ENCODE data around the gene WDR5. TPM values are rescaled to one million over a fixed set of nuclear protein-coding genes. Genes with fewer than 3 reads are reported as not detected.

WDR5 gene
- total RNA-seq, 1 donor from 2014 or later: 24.9 TPM

DNA sequence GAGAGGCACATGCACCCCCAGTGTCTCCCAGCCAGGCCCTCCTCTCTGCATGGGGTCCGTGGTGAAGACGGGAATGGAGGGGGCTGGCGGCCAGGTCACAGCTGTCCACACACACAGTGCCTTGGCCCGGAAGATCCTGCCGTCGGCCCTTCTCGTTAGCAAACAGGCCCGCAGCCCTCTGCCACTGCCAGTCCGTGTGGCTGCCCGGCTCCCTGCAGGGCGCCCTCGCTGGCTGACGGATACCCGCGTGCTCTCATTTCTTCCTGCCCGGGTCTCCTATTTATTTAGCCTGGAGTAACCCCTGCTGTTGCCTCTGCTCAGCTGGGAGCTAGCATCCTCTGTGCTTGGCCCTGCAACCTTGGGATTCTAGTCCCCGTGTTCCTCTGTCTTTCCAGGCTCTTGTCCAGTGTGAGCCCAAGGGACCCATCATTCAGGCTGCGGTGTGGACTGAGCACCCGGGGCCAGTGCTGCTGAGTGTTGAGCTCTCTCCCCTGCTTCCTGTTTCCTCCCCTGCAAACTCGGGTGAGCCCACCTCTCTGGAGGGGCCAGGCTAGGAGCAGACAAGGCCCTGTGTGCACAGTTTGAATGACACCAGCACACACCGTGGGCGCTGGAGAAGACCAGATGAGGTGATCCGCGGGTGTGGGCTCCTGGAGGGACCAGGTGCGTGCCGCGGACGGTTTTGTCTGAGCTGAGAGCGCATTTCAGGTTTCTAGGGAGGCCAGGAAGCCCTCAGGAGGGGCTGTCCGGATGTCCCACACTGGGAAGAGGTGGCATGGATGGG lies 43.1 kb downstream of the WDR5 start:
- intact Hi-C loops (cut with DNase I): loop anchor here (10.0 kb wide), 1 partner anchor 146 kb away; the partner anchor contains the start of gene RXRA
- DNase-seq (ENCODE audit: low spot score) (peak; percentile 81), ATAC-seq (peak; percentile 83)

DNA sequence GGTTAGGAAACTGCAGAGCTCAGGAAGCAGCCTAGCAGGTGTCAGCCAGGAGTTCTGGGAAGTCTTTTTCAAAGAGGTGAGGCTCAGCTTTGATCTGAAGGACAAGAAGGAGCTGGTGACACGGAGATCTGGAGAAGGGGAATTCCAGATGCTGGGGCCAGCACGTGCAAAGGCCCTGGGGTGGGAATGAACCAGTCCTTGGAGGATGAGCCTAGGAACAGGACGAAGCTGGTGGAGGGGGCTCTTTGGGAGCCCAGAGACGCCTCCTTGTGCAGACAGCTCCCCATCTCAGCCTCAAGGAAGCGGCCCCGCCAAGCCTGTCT lies 43.7 kb downstream of the WDR5 start:
- ATAC-seq (no peak), DNase-seq (ENCODE audit: low spot score) (no peak)
- intact Hi-C loops (cut with DNase I): loop anchor here (10.0 kb wide), 1 partner anchor 145 kb away; the partner anchor contains the start of gene RXRA

DNA sequence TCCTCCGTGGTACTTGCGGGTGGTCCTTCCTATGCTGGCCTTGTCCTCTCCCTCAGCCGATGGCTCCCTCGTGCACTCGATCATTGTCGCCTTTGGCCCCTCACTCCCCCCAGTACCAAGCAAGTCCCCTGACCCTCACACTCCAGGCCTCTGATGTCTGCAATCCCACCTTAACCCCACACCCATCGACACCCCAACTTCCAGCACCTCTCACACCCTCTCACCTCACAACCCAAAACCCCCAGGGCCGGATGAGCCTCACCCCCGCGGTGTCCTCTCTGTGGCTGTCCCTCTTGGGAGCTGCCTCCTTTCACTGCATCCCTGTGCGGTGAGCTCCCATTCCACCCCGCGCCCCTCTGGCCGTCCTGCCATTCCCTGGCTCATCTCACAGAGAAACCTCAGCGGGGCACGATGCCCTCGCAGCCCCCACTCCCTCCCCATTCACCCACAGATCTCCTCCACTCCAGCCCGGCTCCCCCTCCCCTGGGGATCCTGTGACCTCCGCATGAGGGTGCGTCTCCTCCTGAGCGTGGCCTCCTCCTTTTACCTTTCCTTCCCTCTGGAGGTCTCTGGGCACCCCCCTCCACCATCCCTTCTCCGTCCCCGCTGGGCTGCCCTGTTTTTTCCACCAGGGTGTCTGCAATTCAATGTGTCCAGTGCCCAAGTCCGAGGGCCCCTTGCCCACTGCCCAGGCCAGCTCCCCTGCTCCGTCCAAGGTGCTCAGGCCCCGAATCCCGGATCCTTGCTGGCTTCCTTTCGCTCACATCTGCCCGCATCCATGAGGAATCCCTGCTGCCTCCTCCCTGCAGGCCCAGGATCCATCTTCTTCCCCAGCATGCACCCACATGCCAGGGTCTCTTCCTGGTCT lies 44.3 kb downstream of the WDR5 start:
- intact Hi-C loops (cut with DNase I): loop anchor here (10.0 kb wide), 1 partner anchor 145 kb away; the partner anchor contains the start of gene RXRA
- ATAC-seq (no peak), DNase-seq (ENCODE audit: low spot score) (peak; percentile 54)

DNA sequence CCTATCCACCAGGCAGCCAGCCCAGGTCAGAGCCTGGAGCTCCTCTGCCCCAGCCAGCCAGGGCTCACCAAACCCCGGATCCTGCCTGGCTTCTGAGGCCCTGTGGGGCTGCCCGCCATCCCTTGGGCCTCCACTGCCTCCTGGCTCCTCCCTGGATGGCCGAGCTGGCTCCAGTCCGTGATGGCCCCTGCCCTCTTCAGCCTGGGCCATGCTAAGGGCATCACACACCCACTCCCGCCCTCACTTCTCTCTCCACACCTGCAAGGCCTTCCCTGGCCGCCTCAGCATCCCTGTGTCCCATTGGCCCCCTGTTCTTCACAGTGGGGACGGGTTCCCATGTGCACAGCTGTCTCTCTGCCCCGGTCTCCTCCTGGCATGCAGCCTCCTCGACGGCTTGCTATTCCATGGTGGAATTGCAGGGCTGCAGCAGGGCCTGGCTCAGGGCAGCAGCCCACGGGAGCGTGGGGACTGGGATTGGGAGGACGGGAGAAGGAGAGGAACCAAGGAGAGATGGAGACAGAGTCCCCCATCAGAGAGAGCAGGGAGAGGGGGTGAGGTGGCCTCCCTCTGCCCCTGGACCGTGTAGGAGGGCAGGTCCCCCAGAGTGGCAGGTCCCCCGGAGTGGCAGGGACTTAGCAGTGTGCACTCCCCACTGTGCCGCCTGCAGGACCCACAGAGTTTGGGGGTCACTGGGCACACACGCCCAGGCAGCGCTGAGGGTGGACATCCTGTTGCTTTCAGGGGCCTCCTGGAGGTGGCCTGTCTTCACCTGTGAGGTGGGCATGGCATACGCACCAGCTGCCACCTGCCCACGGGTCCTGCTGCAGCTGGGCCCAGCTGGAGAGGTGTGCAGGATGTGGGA lies 45.1 kb downstream of the WDR5 start:
- intact Hi-C loops (cut with DNase I): no loop called here
- DNase-seq (ENCODE audit: low spot score) (peak; percentile 53), ATAC-seq (no peak)

DNA sequence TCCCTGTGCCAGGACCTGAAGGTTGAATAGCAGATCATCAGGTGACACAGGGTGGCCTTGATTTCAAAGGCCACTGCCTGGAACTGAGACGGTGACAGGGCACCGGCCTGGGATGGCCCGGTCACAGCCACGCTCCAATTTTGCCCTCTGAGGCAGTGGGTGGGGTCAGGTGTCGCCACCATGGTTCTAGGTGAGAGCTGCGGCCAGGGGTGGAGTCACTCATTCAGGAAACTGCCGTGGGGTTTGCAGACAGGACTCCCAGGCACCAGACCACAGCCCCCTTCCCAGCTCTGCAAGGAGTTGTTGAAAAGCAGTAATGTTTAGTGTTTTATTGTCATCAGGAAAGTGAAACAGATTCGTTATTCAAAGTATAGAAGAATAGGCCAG lies 45.8 kb downstream of the WDR5 start:
- peak; percentile 51 for DNase-seq (ENCODE audit: low spot score)
- ATAC-seq: no peak
- intact Hi-C loops (cut with DNase I): no loop called here

DNA sequence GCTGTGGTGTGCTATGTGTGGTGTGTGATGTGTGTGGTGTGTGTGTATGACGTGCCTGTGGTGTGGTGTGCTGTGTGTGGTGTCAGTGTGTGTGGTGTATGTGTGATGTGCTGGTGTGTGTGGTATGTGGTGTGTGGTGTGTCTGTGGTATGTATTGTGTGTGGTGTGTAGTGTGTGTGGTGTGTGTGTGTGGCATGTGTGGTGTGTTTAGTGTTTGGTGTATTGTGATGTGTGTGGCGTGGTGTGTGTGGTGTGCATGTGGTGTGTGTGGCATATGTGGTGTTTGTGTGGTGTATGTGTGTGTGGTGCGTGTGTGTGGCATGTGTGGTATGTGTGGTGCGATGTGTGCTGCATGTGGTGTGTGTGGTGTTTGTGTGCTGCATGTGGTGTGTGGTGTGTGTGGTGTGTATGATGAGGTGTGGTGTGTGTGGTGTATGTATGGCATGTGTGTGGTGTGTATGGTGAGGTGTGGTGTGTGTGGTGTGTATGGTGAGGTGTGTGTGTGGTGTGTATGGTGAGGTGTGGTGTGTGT lies 46.7 kb downstream of the WDR5 start:
- DNase-seq (ENCODE audit: low spot score) (peak; percentile 36), ATAC-seq (peak; percentile 32)
- intact Hi-C loops (cut with DNase I): no loop called here

DNA sequence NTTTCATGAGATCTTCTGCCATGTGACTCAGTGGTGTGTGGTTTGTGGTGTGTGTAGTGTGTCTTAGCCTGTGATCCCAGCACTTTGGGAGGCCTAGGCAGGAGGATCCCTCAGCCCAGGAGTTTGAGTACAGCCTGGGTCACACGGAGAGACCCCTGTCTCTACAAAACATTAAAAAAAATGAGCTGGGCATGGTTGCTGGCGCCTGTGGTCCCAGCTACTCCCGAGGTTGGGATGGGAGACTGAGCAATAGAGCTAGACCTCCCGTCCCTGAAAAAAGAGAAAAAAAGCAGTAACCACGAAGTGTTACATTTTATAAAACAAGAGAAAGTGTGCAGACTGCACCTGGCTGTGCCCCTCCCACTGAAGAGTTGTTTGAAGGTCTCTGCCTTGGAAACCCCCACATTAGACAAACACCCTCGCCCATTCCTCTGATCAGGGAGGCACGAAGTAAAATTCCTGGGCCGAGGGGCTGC lies 49.7 kb downstream of the WDR5 start:
- no peak for ATAC-seq
- peak; percentile 47 for DNase-seq (ENCODE audit: low spot score)
- intact Hi-C loops (cut with DNase I): no loop called here

DNA sequence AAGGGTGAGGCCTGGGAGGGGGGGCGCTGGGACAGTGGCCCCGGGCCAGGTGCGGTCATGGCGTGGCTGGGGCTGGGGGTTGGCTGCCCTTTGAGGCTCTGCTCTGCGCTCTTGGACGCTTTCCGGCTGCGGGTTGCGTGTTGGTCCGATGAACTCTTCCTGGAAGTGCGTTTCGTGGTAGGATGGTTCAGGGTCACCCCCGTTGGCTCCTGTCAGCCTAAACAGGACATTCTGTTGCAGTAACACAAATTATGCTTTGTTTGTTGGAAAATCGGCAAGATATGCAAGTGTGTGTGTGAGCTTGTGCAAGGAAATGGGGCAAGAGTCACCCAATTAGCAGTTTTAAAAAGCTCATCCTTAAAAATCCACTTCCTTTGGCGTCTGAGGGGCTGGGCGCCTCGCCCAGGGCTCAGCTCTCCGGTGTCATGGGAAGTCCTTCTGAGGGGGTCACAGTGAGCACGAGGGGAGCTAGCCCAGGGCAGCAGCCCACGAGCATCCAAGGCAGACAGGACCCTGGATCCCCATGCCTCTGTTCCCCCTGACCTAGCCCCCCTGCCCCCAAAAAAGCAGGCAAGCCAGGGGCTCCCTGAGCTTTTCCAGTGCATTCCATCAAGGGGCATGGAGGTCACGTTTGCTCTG lies 50.7 kb downstream of the WDR5 start:
- intact Hi-C loops (cut with DNase I): no loop called here
- DNase-seq (ENCODE audit: low spot score) (peak; percentile 64), ATAC-seq (peak; percentile 71)

DNA sequence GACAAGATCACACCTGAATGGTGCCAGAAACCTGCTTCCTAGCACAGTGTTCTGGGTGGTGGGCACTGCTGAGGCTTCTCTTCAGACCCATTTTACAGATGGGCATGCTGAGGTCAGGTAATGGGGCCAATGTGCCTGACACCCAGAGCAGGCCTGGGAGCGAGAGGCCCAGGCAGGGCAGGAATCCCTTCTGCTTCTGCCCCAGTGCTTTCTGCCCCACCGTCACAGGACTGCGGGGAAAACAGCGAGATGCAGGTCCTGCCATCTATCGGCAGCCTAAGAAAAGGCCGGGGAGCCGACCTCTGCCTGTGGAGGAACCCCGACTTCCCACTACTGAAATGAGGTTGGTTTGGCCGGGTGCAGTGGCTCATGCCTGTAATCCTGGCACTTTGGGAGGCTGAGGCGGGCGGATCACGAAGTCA lies 51.2 kb downstream of the WDR5 start:
- peak; percentile 53 for DNase-seq (ENCODE audit: low spot score)
- ATAC-seq: peak; percentile 5
- intact Hi-C loops (cut with DNase I): no loop called here

DNA sequence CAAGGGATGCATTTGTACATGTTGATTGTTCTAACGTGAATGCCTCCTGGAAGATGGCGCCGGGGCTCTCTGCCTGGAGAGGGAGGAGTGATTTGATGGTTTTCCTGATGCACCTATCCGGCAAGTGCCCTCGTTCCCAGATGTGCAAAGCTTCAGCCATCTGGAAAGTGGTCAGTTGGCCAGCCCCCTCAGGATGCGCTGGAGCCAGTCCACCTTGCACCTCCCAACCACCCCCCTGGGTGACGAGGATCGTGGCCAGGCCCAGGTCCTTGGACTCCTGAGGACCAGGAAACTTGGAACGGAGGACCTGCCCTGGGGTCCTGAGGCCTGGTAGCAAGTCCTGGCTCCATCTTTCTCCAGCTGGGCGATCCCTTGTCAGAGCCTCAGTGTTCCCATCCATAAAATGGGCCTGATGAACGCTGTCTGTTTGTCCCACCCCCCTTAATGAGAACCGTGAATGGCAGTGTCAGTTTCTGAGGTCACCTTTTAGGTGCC lies 52.1 kb downstream of the WDR5 start:
- ATAC-seq: no peak
- intact Hi-C loops (cut with DNase I): no loop called here
- peak; percentile 55 for DNase-seq (ENCODE audit: low spot score)

DNA sequence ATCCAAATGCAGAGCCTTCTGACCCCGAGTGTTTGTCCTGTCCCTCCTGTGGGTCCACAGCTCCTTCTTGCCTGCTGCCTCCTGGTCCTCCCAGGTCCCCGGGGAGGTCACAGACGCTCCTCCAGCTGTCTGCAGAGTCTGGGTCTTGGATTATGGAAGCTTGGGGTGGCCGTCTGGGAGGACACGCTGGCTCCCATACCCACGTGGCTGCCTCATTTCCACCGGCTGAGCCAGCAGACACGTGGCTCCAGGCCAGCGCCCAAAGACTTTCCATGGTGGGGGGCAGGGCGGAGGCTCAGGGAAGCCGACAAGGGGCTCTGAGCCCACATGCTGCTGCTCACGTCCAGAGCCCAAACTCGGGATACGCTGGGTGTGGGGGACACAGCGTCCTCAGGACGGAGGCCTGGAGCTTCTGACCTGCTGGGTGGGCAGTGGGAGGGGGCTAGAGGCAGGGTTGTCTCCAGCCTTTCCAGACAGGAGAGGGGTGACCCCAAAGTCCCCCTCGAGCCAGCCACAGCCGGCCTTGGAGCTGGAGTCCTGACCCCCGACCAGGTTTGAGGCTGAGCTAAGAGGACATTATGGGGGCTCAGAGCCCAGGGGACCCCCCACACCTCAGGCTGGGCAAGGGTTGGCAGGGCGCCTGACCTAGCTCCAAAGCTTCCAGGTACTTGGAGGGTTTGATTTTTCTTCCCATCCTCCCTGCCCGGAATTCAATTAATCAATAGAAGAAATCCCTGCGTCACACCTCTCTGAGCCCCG lies 52.7 kb downstream of the WDR5 start:
- peak; percentile 71 for DNase-seq (ENCODE audit: low spot score)
- peak; percentile 35 for ATAC-seq
- intact Hi-C loops (cut with DNase I): no loop called here

DNA sequence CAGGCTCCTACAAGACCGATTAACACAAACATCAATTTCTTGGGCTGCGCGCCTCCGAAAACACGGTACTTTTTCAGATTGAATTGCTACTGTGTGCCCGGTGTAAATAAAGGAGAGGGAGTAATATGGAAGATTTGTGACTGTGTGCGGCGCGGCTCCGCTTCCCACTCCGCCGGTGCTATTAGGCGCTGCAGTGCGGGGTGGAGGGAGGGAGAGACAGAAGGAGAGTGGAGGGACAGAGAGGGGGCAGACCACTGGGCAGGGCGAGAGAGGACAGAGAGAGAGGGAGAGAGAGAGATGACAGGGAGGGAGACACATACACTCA lies 53.2 kb downstream of the WDR5 start:
- ATAC-seq (peak; percentile 29), DNase-seq (ENCODE audit: low spot score) (peak; percentile 59)
- intact Hi-C loops (cut with DNase I): no loop called here

DNA sequence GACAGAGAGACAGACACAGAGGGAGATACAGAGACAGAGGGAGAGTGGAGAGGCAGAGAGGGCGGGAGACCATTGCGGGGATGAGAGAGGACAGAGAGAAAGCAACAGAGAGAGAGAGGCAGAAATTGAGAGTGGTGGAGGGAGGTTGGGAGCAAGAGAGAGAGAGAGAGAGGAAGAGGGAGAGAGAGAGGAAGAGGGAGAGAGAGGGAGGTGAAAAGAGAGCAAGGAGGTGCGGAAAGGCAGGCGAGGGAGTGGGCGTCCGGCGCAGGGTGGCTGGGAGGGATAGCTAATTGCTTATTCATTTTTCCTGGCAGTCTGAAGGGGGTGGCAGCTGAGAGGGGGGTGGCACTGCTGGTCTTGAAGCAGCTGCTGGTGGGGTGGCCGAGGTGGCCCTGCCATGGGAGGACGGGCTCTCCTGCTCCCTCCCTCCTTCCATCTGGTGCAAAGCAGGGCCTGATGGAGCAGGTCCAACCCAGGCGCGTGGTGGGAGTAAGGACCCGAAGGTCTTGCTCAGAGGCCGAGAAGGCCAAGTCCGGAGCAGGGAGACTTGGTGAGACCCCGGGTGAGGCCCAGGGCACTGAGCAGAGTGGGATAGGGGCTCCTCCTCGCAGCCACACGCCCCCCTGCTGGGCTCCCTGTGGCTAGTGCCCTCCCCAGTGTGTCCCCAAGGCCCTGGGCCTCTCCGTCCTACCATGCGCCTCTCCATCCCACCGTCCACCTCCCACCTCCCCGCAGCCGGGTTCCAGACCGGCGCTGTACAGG lies 53.8 kb downstream of the WDR5 start:
- intact Hi-C loops (cut with DNase I): no loop called here
- ATAC-seq: peak; percentile 11
- DNase-seq (ENCODE audit: low spot score): peak; percentile 61

DNA sequence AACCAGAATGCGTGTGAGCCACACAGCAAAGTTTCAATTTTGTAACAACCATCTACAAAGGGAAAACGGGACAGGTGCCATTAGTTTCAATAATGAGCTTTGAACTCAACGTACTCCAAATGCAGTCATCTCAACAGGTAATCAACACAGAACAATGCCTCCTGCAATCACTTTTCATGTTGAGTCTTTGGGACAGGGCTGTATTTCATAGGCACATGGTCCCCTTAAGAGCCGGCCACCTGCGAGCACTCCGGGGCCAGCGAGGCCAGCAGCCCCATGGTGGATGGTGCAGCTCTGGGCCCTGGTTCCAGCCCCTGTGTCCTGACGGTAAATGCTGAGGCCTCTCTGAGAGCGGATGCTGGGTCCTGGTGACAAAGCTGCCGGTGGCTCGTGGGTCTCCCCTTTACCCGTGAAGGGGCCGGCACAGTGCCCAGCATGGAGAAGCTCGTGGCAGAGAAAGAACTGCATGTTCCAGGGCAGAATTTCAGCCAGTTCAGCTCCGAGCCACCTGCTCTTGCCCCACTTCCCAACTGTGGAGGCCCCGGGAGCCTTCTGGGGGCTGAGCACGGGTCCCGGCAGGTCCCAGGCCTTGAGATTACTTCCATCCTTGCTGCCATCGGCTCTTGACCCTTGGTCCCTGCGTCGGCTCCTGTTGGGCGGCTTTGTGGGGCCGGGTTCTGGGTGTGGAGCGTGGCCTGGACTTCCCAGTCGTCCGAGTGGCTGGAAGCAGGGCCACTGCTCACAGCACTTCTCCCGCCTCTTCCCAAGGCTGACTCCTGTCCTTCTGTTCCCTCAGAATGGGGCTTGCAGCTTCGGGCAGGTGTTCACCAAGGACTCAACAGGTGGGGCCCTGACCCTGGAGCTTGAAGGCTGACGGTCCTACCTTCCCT lies 54.6 kb downstream of the WDR5 start:
- DNase-seq (ENCODE audit: low spot score) (peak; percentile 48), ATAC-seq (no peak)
- intact Hi-C loops (cut with DNase I): no loop called here

DNA sequence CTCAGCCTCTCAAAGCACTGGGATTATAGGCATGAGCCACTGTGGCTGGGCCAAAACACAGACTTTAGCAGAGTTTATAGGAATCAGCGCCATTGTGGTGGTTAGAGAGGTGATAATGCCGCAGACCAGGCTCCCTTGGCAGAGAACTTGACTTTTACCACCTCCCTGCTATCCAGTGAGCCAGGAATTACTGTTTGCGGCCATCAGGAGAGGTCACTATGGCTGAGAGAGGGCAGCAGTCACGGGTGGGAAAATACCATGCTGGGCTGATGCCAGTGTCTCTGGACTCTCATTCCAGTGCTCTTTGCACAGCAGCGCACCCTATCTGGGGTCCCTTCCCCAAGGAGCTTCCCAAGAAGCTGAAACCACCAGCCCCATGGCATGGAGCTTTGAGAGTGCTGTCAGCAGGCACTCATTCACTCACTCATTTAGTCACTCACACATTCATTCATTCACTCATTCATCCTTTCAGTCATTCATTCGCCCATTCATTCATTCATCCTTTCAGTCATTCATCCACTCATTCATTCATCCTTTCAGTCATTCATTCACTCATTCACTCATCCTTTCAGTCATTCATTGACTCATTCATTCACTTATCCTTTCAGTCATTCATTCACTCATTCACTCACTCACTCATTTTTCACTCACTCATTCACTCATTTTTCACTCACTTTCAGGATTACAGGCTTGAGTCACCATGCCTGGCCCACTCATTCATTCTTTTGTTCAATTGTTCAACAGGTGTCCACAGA lies 55.8 kb downstream of the WDR5 start:
- intact Hi-C loops (cut with DNase I): no loop called here
- ATAC-seq: no peak
- peak; percentile 55 for DNase-seq (ENCODE audit: low spot score)
